GM10847 (cell line): Measurements from ENCODE around the gene BMP4.

ENCODE experiments used
- POLR2A ChIP-seq: IDR thresholded peaks from 2 replicates; pipeline ENCODE4 v1.6.1; 2011; ENCODE audit not compliant: insufficient read length; ENCODE audit errors: extremely low read depth

BMP4 gene

GRCh38 chr14:53956427-53957201, at the start of gene BMP4:
Gene BMP4, minus strand, starts transcription at chr14:53956825. Its CDS starts 4,603 bp downstream, at chr14:53952222.
- no peak for TF ChIP-seq POLR2A

- no peak for TF ChIP-seq POLR2A
Measured at GRCh38 chr14:54003064-54003463, 46.4 kb upstream of the BMP4 start.

GRCh38 chr14:54002653-54003052, 46.0 kb upstream of the BMP4 start:
- no peak for TF ChIP-seq POLR2A

GRCh38 chr14:54001189-54001878, 44.7 kb upstream of the BMP4 start:
- no peak for TF ChIP-seq POLR2A

- TF ChIP-seq POLR2A, result no peak
Measured at GRCh38 chr14:54000341-54000811, 43.8 kb upstream of the BMP4 start.

- TF ChIP-seq POLR2A, result no peak
Measured at GRCh38 chr14:53999061-53999488, 42.5 kb upstream of the BMP4 start.

- TF ChIP-seq POLR2A, result no peak
Measured at GRCh38 chr14:53996041-53996440, 39.4 kb upstream of the BMP4 start.

- TF ChIP-seq POLR2A, result no peak
Measured at GRCh38 chr14:53993920-53994607, 37.4 kb upstream of the BMP4 start.

- TF ChIP-seq POLR2A, result no peak
Measured at GRCh38 chr14:53990978-53991377, 34.4 kb upstream of the BMP4 start.

GRCh38 chr14:53983112-53983511, 26.5 kb upstream of the BMP4 start:
- TF ChIP-seq POLR2A, result no peak

GRCh38 chr14:53982546-53982945, 25.9 kb upstream of the BMP4 start:
- TF ChIP-seq POLR2A, result no peak

GRCh38 chr14:53979747-53980642, 23.4 kb upstream of the BMP4 start:
- TF ChIP-seq POLR2A, result no peak

- TF ChIP-seq POLR2A, result no peak
Measured at GRCh38 chr14:53979113-53979681, 22.6 kb upstream of the BMP4 start.

GRCh38 chr14:53978194-53978593, 21.6 kb upstream of the BMP4 start:
- TF ChIP-seq POLR2A, result no peak
